Measurements from ENCODE around the gene SLC39A11.
"Not testable (repeated sequence)": the region's sequence is repeated elsewhere in the genome, so short reads cannot be mapped to it uniquely, and the experiment has no call there.

SLC39A11 gene

GRCh38 chr17:72898725-72899124, 193.8 kb downstream of the SLC39A11 start:
- no peak for DNase-seq

DNA sequence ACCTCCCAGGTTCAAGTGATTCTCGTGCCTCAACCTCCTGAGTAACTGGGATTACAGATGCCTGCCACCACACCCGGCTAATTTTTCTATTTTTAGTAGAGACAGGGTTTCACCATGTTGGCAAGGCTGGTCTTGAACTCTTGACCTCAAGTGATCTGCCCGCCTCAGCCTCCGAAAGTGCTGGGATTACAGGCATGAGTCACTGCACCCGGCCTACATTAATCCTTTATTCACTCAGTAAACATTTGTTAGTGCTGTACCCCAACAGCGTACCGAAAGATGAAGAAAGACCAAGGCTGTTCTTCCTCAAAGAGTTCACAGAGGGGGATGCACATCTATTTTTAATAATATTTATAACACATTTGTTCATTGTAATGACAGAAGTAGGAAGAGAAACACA, 196.2 kb downstream of the SLC39A11 start:
- not testable (repeated sequence) for DNase-seq

DNA sequence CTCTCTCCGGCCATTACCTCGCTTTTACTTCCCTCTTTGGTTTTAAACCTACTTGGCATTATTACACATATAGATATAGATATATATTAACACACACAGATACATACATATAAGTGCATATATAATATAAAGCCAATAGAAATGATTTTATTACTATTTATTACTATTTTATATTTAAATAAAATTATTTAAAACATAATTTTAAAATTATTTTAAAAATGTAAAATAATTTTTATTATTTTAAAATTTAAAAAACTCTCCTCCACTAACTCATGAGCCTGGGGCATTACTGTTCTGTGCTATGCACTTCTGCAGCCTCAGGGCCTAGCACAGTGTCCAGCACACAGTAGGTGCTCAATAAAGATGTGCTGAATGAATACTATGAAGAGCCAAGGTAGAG, 200.9 kb downstream of the SLC39A11 start:
- no peak for DNase-seq

- no peak for DNase-seq
Observed at GRCh38 chr17:72890711-72891110, 201.8 kb downstream of the SLC39A11 start.

DNA sequence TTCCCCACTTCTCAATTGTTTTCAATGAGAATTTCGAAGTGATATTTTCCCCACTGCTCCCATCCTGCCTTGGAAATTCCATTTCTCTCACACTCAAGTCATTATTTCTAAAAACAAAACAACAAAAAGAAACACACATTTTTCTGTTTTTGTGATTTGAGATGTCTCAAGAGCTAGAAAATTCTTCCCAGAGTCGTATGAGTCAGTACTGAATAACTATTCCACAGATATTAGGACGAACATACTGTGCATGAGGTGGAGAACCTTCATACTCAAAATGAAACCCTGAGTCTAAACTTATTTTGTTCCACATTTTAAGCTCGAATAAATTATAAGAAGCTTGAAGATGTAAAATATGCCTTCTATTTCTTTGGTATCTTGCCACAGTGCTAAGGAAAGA, 204.6 kb downstream of the SLC39A11 start:
- DNase-seq: no peak

- no peak for DNase-seq
Observed at GRCh38 chr17:72887322-72887721, 205.2 kb downstream of the SLC39A11 start.

- DNase-seq: no peak
Observed at GRCh38 chr17:72886622-72887021, 205.9 kb downstream of the SLC39A11 start.

DNA sequence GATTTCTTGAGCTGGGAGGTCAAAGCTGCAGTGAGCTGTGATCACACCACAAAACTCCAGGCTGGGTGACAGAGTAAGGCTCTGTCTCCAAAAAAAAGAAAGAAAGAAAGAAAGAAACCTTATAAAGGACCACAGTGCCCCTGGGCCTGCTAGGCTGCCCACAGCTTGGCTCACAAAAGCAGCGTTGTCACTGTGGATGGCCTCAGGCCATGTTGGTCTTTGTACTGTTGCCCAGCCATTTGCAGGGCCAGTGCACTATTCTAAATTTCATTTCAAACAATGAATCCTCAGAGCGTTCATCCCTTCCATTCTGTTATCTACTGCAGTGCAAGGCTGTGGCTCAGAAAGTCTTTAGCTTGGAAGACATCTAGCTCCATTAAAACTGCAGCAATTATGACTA, 208.4 kb downstream of the SLC39A11 start:
- DNase-seq: no peak

DNA sequence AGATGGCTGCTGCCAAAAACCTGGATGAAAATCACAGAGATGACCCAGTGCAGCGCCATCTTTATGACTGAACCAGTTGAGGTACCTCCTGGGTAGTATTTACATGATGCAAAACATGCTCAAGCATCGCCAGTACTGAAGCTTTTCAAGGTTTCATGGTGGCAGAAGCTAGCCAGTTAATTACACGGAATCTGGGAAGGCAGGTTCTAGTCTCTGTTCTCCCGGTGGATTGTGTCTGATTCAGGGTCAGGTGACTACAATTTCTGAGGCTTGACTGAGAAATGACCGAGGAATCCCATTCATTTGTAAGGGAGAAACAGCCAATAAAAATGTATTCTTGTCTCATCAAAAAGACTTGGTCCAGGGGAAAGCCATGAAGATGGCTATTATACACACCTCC, 209.1 kb downstream of the SLC39A11 start:
- no peak for DNase-seq

DNA sequence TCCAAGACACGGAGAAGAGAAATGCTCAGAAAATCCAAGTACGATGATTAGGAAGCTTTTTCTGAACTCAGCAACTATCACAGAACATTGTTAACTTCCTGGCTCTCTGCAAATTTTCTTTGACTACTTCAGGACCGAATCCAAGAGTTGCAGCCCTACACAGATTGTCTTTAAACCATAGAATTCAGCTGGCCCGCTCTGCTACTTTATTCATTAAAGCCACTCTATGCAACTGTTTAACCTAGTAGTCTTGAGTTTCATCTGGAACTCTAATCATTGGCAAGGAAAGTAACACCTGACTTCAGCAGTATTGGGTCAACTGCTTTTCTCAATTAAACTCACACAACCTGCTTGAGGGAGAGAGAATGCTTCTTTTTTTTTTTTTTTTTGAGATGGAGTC, 210.1 kb downstream of the SLC39A11 start:
- DNase-seq: no peak

GRCh38 chr17:72879877-72880276, 212.6 kb downstream of the SLC39A11 start:
- no peak for DNase-seq

GRCh38 chr17:72878975-72879660, 213.4 kb downstream of the SLC39A11 start:
- DNase-seq: no peak

DNA sequence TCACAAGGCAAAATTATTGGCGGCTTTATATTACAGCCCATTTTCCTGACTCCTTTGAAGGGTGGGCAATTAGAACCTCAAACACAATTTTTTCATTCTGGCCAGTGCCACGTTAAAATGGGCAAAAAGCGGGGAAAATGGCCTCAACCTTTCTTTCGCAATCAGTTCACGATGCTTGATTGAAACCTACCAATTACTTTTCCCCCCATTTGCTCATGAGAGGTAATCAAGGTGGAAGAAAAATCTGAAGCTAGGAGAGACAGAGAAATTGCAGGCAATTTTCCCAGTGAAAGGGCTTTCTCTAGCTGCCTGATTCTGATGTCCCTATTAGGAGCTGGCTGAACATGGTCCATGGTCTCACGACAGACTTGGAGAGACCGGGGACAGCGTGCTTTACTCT, 215.1 kb downstream of the SLC39A11 start:
- DNase-seq: no peak

- no peak for DNase-seq
Observed at GRCh38 chr17:72876413-72876812, 216.1 kb downstream of the SLC39A11 start.

DNA sequence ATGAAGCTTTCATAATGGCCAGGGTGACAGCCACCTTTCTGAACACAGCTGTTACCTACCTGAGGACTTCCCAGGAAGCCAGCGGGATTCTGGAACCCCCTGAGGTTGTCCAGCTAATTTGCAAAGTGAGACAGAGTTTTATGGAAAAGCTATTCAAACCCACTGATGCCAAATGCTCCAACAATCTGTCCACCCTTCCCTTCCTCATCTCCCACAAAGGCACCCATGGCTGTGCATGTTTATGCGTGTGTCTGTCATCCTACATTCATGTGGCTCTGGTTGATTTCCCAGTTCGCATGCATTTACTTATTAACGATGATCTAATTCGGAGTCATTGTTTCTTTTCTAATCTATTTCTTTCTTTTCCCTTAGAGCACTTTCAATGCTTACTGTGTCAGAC, 217.1 kb downstream of the SLC39A11 start:
- DNase-seq: no peak

DNA sequence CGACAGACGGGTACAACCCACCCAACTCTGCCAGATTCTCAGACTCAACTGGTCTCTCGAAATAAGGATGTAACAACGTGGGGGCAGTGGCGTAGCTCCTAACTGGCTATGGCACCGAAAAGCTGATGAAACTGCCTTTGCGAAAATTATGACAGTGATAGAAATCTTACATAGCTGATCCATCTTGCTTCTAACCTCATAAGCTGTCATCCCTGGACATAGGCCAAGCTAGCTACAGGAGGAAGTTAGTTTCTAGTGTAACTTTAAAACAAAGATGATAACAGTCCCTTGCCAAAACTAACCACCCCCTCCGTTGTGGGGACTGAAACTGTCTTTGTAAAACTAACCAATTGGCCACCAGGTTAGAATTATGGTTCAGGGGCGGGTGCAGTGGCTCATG, 220.1 kb downstream of the SLC39A11 start:
- no peak for DNase-seq

GRCh38 chr17:72870367-72870985, 222.0 kb downstream of the SLC39A11 start:
- DNase-seq: no peak

DNA sequence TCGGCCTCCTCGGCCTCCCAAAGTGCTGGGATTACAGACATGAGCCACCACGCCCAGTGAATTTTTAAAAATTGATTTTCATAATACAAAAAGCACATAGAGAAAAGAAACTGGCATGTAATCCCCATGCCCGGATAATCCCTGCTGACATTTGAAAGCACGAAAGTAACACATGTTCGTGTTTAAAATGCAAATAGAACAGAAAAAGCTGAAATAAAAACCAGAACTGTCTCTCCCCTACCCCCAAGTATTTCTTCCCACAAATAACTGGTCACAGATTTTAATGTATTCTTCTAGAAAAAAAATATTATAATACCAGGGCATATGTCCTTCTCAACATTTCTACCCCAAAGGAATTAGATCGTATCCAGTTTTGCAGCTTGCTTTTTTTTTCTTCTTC, 222.9 kb downstream of the SLC39A11 start:
- DNase-seq: no peak

DNA sequence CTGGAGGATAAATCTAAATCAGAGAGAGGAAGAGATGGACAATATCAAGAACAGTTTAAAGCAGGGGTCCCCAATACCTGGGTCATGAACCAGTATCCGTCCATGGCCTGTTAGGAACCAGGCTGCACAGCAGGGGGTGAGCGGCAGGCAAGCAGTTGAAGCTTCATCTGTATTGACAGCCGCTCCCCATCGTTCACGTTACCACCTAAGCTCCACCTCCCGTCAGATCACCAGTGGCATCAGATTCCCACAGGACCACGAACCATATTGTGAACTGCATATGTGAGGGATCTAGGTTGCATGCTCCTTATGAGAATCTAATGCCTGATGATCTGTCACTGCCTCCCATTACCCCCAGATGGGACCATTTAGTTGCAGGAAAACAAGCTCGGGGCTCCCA, 226.5 kb downstream of the SLC39A11 start:
- no peak for DNase-seq

- DNase-seq: no peak
Observed at GRCh38 chr17:72863526-72864211, 228.8 kb downstream of the SLC39A11 start.

- no peak for DNase-seq
Observed at GRCh38 chr17:72862276-72862999, 230.1 kb downstream of the SLC39A11 start.

- no peak for DNase-seq
Observed at GRCh38 chr17:72861811-72862210, 230.7 kb downstream of the SLC39A11 start.

DNA sequence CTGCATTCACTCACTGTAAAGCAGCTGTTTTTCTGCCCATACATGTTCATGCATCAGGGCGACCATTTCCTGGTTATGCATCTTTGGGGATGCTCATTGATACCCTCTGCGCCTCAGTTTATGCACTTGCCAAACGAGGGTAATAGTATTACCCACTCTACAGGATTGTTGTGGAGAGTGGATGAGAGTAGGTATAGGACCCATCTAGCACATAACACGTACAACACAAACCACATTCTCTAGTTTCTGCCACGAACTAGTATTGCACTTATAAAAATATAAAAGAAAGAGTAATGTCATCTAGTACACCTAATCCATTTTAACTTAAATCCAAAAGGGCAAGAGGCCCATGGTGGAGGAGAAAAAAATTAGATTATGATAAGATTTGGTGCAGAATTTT, 231.7 kb downstream of the SLC39A11 start:
- no peak for DNase-seq
